GM12878 (cell line): Measurements from ENCODE around the gene PYGB. TPM values are rescaled to one million over a fixed set of nuclear protein-coding genes. Genes with fewer than 3 reads are reported as not detected.

ENCODE experiments used
- CHD2 ChIP-seq: IDR thresholded peaks from 2 replicates; pipeline ENCODE4 v1.6.1; 2011; ENCODE audit warnings: low read depth, low read length, improper control_type of control experiment, borderline replicate concordance
- CREM ChIP-seq: IDR thresholded peaks from 2 replicates; pipeline ENCODE4 v1.6.1; 2014; ENCODE audit warnings: antibody characterized with exemption, low read depth
- MEF2B ChIP-seq: fragments of 450-650 bp; IDR thresholded peaks from 2 replicates; pipeline ENCODE4 v1.6.1; 2018; ENCODE audit warnings: mild to moderate bottlenecking, moderate library complexity; ENCODE audit not compliant: partially characterized antibody, poor library complexity, severe bottlenecking
- NFIC ChIP-seq: IDR thresholded peaks from 2 replicates; pipeline ENCODE4 v1.6.1; 2012; ENCODE audit warnings: low read depth, mild to moderate bottlenecking, inconsistent platforms, low read length, moderate library complexity
- SP1 ChIP-seq: IDR thresholded peaks from one replicate; pipeline ENCODE4 v1.6.1; 2011; ENCODE audit warnings: low read depth, low read length
- ZNF24 ChIP-seq: fragments of 450-650 bp; IDR thresholded peaks from 2 replicates; pipeline ENCODE4 v1.6.1; 2017; ENCODE audit warnings: antibody characterized with exemption, mild to moderate bottlenecking
- polyA plus RNA-seq, 11 experiments: library from polyadenylated mRNA; depleted of rRNA in 4 of 11; unstranded in 6 of 11; stranded (reverse) in 5 of 11; fragments of >200 nt; fragmentation: Nextera tagmentation in 4 of 11; fragmentation: Illumina TruSeq in 1 of 11; extraction: Ambion mirVana in 4 of 11; extraction: Trizol in 1 of 11; gene quantifications; 1 replicate in 1 of 11; 2 replicates in 10 of 11; pipeline versions ENCODE4 v1.2.1 to v1.2.3, GENCODE V29; 2011 to 2016; ENCODE audit warnings: inconsistent platforms in 2 of 11, missing spikeins in 2 of 11, low read depth in 1 of 11
- total RNA-seq, 4 experiments: library from RNA; depleted of rRNA in 3 of 4; stranded (reverse); fragments of >200 nt in 3 of 4; fragmentation: Illumina TruSeq in 1 of 4; extraction: Trizol in 1 of 4; gene quantifications; 2 replicates each; pipeline versions ENCODE4 v1.2.1 to v1.2.3, GENCODE V29; 2013 to 2021
- TF ChIP-seq, protein P1 (sequence below): fragments of 450-650 bp; IDR thresholded peaks from 2 replicates; pipeline ENCODE4 v1.6.1; 2017; ENCODE audit warnings: mild to moderate bottlenecking, moderate library complexity
- TF ChIP-seq, protein P2 (sequence below): IDR thresholded peaks from 2 replicates; pipeline ENCODE4 v1.6.1; 2012; ENCODE audit warnings: mild to moderate bottlenecking, low read depth, low read length
- TF ChIP-seq, protein P3 (sequence below): IDR thresholded peaks from 2 replicates; pipeline ENCODE4 v1.6.1; 2012; ENCODE audit warnings: improper control_type of control experiment, low read depth, low read length; ENCODE audit not compliant: insufficient replicate concordance
- TF ChIP-seq, protein P4 (sequence below): fragments of 150-350 bp; IDR thresholded peaks from 2 replicates; pipeline ENCODE4 v1.6.1; 2014; ENCODE audit warnings: mild to moderate bottlenecking, low read depth, low read length

PYGB gene
- total and polyA plus RNA-seq, 10 of the 15 experiments (the other 5 are each of a cell fraction or from before 2014, with no cell fraction given): 0.34 to 33.5 (median 21.8) TPM

DNA sequence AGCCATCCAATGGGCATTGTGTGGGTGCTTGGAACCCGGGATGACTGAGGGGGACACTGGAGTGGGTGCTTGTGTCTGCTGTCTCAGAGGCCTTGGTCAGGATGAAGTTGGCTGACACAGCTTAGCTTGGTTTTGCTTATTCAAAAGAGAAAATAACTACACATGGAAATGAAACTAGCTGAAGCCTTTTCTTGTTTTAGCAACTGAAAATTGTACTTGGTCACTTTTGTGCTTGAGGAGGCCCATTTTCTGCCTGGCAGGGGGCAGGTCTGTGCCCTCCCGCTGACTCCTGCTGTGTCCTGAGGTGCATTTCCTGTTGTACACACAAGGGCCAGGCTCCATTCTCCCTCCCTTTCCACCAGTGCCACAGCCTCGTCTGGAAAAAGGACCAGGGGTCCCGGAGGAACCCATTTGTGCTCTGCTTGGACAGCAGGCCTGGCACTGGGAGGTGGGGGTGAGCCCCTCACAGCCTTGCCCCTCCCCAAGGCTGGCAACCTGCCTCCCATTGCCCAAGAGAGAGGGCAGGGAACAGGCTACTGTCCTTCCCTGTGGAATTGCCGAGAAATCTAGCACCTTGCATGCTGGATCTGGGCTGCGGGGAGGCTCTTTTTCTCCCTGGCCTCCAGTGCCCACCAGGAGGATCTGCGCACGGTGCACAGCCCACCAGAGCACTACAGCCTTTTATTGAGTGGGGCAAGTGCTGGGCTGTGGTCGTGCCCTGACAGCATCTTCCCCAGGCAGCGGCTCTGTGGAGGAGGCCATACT lies 49.4 kb downstream of the PYGB start (continued):
- TF ChIP-seq MEF2B (no peak), SP1 (peak; percentile 60), CHD2 (peak; percentile 30; the same call in 1 of the 2 replicates), ZNF24 (no peak), CREM (no peak), NFIC (no peak)
- TF ChIP-seq, protein P1, sequence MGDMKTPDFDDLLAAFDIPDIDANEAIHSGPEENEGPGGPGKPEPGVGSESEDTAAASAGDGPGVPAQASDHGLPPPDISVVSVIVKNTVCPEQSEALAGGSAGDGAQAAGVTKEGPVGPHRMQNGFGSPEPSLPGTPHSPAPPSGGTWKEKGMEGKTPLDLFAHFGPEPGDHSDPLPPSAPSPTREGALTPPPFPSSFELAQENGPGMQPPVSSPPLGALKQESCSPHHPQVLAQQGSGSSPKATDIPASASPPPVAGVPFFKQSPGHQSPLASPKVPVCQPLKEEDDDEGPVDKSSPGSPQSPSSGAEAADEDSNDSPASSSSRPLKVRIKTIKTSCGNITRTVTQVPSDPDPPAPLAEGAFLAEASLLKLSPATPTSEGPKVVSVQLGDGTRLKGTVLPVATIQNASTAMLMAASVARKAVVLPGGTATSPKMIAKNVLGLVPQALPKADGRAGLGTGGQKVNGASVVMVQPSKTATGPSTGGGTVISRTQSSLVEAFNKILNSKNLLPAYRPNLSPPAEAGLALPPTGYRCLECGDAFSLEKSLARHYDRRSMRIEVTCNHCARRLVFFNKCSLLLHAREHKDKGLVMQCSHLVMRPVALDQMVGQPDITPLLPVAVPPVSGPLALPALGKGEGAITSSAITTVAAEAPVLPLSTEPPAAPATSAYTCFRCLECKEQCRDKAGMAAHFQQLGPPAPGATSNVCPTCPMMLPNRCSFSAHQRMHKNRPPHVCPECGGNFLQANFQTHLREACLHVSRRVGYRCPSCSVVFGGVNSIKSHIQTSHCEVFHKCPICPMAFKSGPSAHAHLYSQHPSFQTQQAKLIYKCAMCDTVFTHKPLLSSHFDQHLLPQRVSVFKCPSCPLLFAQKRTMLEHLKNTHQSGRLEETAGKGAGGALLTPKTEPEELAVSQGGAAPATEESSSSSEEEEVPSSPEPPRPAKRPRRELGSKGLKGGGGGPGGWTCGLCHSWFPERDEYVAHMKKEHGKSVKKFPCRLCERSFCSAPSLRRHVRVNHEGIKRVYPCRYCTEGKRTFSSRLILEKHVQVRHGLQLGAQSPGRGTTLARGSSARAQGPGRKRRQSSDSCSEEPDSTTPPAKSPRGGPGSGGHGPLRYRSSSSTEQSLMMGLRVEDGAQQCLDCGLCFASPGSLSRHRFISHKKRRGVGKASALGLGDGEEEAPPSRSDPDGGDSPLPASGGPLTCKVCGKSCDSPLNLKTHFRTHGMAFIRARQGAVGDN: peak; percentile 85
- TF ChIP-seq, protein P2, sequence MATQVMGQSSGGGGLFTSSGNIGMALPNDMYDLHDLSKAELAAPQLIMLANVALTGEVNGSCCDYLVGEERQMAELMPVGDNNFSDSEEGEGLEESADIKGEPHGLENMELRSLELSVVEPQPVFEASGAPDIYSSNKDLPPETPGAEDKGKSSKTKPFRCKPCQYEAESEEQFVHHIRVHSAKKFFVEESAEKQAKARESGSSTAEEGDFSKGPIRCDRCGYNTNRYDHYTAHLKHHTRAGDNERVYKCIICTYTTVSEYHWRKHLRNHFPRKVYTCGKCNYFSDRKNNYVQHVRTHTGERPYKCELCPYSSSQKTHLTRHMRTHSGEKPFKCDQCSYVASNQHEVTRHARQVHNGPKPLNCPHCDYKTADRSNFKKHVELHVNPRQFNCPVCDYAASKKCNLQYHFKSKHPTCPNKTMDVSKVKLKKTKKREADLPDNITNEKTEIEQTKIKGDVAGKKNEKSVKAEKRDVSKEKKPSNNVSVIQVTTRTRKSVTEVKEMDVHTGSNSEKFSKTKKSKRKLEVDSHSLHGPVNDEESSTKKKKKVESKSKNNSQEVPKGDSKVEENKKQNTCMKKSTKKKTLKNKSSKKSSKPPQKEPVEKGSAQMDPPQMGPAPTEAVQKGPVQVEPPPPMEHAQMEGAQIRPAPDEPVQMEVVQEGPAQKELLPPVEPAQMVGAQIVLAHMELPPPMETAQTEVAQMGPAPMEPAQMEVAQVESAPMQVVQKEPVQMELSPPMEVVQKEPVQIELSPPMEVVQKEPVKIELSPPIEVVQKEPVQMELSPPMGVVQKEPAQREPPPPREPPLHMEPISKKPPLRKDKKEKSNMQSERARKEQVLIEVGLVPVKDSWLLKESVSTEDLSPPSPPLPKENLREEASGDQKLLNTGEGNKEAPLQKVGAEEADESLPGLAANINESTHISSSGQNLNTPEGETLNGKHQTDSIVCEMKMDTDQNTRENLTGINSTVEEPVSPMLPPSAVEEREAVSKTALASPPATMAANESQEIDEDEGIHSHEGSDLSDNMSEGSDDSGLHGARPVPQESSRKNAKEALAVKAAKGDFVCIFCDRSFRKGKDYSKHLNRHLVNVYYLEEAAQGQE: no peak
- TF ChIP-seq, protein P3, sequence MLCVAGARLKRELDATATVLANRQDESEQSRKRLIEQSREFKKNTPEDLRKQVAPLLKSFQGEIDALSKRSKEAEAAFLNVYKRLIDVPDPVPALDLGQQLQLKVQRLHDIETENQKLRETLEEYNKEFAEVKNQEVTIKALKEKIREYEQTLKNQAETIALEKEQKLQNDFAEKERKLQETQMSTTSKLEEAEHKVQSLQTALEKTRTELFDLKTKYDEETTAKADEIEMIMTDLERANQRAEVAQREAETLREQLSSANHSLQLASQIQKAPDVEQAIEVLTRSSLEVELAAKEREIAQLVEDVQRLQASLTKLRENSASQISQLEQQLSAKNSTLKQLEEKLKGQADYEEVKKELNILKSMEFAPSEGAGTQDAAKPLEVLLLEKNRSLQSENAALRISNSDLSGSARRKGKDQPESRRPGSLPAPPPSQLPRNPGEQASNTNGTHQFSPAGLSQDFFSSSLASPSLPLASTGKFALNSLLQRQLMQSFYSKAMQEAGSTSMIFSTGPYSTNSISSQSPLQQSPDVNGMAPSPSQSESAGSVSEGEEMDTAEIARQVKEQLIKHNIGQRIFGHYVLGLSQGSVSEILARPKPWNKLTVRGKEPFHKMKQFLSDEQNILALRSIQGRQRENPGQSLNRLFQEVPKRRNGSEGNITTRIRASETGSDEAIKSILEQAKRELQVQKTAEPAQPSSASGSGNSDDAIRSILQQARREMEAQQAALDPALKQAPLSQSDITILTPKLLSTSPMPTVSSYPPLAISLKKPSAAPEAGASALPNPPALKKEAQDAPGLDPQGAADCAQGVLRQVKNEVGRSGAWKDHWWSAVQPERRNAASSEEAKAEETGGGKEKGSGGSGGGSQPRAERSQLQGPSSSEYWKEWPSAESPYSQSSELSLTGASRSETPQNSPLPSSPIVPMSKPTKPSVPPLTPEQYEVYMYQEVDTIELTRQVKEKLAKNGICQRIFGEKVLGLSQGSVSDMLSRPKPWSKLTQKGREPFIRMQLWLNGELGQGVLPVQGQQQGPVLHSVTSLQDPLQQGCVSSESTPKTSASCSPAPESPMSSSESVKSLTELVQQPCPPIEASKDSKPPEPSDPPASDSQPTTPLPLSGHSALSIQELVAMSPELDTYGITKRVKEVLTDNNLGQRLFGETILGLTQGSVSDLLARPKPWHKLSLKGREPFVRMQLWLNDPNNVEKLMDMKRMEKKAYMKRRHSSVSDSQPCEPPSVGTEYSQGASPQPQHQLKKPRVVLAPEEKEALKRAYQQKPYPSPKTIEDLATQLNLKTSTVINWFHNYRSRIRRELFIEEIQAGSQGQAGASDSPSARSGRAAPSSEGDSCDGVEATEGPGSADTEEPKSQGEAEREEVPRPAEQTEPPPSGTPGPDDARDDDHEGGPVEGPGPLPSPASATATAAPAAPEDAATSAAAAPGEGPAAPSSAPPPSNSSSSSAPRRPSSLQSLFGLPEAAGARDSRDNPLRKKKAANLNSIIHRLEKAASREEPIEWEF: no peak
- TF ChIP-seq, protein P4, sequence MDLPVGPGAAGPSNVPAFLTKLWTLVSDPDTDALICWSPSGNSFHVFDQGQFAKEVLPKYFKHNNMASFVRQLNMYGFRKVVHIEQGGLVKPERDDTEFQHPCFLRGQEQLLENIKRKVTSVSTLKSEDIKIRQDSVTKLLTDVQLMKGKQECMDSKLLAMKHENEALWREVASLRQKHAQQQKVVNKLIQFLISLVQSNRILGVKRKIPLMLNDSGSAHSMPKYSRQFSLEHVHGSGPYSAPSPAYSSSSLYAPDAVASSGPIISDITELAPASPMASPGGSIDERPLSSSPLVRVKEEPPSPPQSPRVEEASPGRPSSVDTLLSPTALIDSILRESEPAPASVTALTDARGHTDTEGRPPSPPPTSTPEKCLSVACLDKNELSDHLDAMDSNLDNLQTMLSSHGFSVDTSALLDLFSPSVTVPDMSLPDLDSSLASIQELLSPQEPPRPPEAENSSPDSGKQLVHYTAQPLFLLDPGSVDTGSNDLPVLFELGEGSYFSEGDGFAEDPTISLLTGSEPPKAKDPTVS: no peak
